ENCODE data around the gene HOPX.
"Not testable (repeated sequence)": the region's sequence is repeated elsewhere in the genome, so short reads cannot be mapped to it uniquely, and the experiment has no call there.

Gene HOPX

GRCh38 chr4:56686537-56687231, 5.6 kb upstream of the HOPX start:
- DNase-seq: no peak

DNA sequence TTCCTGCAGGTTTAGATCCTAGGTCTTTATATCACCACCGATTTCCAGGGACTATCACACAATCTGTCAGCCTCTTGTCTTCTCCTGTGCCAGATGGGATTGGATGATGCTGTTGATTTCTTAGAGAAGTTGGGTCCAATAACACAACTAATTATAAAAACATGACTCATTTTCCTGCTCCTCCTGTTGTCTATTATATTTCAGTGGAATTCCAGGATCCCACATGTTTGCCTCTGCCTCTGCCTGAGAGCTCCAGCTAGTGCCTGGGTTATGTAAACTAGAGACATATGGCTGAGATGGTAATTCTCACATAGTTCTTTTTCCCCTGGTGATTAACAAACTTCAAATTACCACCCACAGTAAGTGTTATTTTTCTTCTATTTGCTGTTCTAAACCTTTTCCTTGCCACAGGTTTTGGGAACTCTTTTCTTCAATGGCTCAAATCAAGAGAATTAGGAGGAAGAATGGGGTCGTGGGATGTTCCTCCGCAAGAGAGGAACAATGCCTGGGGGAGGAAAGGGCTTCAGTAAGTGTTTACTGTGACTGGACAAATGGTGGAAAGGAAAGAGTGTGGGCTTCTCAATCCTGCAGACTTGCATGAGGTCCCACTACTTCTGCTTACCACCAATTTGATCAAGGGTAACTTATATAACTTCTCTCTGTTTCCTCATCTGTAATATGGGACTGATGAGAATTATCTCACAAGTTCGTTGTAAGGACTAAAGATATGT, 3.4 kb upstream of the HOPX start:
- DNase-seq: no peak

- DNase-seq: peak; percentile 4
Observed at GRCh38 chr4:56683455-56683854, 2.4 kb upstream of the HOPX start.

GRCh38 chr4:56681853-56682525, 893 bp upstream of the HOPX start:
- DNase-seq: no peak

DNA sequence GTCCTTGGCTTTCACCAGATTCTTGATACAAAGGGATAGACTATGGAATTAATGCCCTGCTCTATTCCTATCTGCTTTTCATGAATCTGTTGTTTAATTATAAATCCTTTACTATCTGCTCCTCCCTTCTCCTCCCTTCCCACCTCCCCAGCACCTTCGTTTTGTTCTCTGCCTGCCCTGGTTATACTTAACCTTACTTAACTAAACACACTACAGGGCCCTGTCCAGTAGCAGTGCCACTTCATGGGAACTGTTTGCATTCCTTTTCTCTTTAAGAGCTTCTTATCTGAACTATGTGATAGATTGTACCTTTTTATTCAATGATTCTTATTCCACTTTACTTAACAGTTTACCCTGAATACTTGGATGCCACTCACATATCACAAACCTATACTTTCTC, 830 bp downstream of the HOPX start:
- DNase-seq: no peak

- no peak for DNase-seq
Observed at GRCh38 chr4:56677711-56678110, 3.4 kb downstream of the HOPX start.

GRCh38 chr4:56674984-56675383, 6.1 kb downstream of the HOPX start:
- DNase-seq: no peak

- DNase-seq: no peak
Observed at GRCh38 chr4:56671860-56672259, 9.2 kb downstream of the HOPX start.

GRCh38 chr4:56671373-56671772, 9.7 kb downstream of the HOPX start:
- DNase-seq: no peak

- no peak for DNase-seq
Observed at GRCh38 chr4:56668267-56668666, 12.8 kb downstream of the HOPX start.

GRCh38 chr4:56667396-56667795, 13.7 kb downstream of the HOPX start:
- DNase-seq: not testable (repeated sequence)

DNA sequence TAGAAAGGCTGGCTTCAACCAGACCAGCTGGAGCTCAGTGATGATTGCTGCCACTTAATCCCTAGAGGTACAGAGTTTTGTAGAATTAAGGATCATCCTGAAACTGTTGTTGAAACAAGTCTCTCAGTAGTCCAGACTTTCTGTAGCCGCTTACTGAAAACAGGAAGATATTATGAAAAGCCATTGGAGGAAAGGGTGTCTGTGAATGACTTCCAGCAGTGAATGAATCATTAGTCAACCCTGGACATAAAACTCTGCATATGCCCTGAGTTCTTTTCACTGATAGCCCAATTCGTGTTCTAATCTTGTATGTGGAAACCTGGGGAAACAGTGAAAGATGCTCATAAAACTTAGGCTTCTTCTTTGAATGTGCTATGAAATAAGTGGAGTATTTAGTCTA, 14.8 kb downstream of the HOPX start:
- no peak for DNase-seq

GRCh38 chr4:56665781-56666180, 15.3 kb downstream of the HOPX start:
- DNase-seq: no peak

DNA sequence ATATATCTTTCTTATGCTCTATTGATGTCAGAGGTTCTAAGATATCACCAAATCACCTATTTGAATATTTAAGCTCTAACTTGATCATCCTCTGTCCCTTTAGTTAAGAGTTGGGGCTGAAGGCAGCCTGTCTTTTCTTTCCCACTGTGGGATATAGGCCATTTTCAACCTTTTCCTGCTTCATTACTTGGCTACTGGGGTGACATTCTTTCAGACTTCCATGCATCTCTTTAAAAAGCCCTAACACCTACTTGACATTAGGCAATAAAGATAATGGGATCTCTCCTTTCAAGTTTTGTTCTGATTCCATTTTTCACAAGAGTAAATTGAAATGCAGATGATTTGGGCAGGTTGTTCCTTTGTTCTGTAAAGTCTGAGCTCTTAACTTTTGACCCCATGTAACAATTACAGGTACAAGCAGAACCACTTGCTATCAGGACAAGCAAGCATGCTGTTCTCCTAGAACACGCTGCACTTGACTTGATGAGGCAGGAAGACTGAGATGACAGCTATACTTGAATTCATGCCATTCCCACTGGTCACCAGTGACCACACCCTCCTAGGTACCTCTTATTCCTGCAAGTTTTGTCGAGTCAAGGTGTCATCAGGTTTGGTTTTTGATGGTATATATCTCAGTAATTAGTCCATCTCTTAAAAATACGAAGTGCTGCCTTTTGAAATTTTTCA, 18.2 kb downstream of the HOPX start:
- DNase-seq: no peak

DNA sequence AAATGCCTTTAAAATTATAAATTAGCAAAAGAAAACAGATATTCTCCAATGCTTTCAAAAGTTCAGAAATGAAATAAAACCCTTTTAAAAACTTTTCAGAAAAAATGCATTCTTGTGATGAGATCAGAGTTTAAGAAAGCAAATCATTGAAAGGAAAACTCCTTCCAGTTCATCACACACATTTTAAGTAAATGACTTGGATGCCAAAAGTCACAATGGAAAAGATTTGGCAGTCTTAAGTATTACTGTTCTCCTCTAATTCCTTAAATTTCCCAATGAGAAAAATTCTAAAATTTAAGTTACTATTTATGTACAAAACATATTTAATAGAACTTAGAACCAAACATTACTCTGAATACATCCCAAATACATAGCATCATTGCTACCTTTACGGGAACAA, 21.1 kb downstream of the HOPX start:
- no peak for DNase-seq

DNA sequence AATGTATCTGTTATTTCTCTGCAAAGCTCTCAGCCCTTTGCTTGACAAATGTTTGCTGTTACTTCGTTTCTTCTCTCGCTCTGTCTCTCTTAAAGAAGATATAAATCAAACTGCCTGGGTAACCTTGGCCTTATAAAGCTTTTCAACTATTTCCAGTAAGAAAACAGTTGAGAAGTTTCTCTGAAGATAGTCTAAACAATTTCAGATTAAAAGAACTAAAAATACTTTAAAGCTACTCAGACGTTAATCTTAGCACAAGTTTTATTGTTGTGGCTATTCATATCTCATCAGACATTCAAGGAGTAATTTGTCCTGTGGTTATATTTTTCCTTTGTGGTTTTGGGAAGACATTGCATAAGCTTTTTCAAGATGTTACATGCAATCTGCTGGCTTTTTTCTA, 22.6 kb downstream of the HOPX start:
- DNase-seq: no peak

DNA sequence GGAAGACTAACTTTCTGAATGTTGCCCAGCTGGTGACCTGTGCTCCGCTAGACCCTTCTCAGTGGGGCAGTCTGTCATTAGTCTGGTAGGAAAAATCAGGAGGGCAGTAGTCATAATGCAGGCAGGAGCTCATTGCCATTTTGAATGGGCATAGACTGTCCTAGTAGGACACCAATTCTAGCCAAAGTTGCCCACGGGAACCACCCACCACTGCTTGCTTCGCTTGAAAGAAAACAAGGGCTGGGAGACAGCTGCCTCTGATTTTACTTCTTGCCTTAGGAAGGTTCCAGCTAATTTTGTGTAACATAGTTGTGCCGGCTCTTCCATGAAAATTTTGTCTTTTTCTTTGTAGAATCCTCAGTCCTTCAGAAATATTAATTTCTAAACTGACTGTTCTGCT, 23.3 kb downstream of the HOPX start:
- DNase-seq: no peak

DNA sequence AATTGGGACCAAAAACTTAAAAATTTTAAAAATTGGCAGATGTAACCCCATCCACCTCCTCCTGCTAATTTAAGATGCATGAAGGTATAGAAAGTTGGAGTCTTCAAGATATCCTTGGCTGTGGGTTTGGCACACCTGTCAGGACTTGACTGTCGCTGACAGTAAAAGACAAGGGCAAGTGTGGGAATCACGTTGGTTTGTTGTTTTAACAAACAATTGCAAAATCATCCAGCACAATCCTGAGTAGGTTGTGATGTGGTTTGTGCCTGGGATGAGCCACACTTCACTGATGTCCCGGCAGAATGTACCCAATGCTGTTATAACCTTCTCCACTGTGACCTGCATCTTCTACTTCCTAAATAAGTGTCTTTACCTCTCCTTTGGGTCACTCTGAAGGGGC, 24.0 kb downstream of the HOPX start:
- DNase-seq: no peak

GRCh38 chr4:56656346-56656643, 24.8 kb downstream of the HOPX start:
- peak; percentile 58 for DNase-seq

DNA sequence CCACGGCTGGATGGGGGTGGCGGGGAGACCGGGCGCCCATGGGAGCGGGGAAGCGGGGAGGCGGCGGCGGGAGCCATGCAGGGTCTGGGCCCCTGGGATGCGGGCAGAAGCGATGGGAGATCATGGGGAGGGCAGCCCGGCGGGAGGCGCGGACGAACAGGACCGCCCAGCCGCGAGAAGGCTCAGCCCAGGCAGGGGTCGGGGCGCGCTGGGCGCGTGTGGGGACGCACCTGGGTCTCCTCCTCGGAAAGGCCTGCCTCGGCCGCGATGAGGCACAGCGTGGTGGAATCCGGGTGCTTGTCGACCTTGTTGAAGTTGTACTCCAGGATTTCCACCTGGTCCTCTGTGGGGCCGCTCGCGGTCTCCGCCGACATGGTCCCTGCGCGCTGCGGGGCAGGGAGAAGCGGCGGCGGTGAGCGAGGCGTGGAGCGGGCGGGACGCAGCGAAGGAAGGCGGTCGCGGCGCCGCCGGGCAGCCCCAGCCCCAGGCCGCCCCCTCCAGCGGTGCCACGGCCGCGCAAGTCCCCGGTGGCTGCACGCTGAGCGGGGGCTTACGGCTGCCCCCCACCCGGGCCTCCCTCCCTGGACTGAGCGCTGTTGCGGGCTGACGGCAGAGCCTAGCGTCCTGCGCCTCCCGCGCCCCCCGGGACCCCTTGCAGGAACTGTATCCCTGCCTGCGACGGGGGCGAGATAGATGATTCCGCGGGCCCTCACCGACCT, 25.3 kb downstream of the HOPX start:
- peak; percentile 46 for DNase-seq

GRCh38 chr4:56655209-56655626, 25.9 kb downstream of the HOPX start:
- no peak for DNase-seq

DNA sequence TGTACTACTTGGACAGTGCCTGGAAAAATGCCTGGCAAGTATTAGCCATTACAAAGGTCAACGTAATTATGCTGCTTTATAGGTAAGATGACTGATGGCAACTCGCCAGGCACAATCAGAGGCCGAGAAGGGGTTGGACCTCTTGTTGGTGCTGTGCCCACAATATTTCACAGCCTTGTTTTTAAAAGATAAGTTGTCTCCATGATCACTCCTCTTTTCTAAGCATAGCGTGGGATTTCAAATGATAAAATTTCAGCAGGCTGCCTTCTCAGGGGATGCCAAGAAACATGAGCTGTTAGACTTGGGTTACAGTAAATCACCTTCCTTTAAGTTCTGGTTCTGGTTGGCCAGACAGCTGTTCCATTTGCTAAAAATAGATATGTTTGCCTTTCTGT, 26.9 kb downstream of the HOPX start:
- no peak for DNase-seq

Measured in activated naive CD4-positive, alpha-beta T cell treated with Interleukin-2 at 50 U/mL for 16 hours (primary cell).